Lower leg skin (tissue), 3 donors: ENCODE data around the gene SLC22A23.

ENCODE experiments used
- POLR2A ChIP-seq, 2 donors: fragments of 450-650 bp; IDR thresholded peaks; one replicate each; pipeline ENCODE4 v1.6.1; 2016 to 2017; ENCODE audit warnings: antibody characterized with exemption in 2 of 2, mild to moderate bottlenecking in 1 of 2, moderate library complexity in 1 of 2
- TF ChIP-seq, protein P1 (sequence below), 3 donors: fragments of 450-650 bp; IDR thresholded peaks; one replicate each; pipeline ENCODE4 v1.5.1; 2016; ENCODE audit warnings: antibody characterized with exemption in 3 of 3, mild to moderate bottlenecking in 3 of 3, moderate library complexity in 2 of 3

- TF ChIP-seq, protein P1, sequence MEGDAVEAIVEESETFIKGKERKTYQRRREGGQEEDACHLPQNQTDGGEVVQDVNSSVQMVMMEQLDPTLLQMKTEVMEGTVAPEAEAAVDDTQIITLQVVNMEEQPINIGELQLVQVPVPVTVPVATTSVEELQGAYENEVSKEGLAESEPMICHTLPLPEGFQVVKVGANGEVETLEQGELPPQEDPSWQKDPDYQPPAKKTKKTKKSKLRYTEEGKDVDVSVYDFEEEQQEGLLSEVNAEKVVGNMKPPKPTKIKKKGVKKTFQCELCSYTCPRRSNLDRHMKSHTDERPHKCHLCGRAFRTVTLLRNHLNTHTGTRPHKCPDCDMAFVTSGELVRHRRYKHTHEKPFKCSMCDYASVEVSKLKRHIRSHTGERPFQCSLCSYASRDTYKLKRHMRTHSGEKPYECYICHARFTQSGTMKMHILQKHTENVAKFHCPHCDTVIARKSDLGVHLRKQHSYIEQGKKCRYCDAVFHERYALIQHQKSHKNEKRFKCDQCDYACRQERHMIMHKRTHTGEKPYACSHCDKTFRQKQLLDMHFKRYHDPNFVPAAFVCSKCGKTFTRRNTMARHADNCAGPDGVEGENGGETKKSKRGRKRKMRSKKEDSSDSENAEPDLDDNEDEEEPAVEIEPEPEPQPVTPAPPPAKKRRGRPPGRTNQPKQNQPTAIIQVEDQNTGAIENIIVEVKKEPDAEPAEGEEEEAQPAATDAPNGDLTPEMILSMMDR (IDR thresholded peaks at IDR 0.05), result no peak
- TF ChIP-seq POLR2A (IDR thresholded peaks at IDR 0.05), result no peak
Observed at GRCh38 chr6:3267162-3267561, 189.7 kb downstream of the SLC22A23 start.
